ENCODE measurements around the gene CYB561D2.
A peak's percentile ranks its signal among the peaks of the same experiment; 100 is the strongest.
"Not testable (repeated sequence)": the region's sequence is repeated elsewhere in the genome, so short reads cannot be mapped to it uniquely, and the experiment has no call there.

Gene CYB561D2

DNA sequence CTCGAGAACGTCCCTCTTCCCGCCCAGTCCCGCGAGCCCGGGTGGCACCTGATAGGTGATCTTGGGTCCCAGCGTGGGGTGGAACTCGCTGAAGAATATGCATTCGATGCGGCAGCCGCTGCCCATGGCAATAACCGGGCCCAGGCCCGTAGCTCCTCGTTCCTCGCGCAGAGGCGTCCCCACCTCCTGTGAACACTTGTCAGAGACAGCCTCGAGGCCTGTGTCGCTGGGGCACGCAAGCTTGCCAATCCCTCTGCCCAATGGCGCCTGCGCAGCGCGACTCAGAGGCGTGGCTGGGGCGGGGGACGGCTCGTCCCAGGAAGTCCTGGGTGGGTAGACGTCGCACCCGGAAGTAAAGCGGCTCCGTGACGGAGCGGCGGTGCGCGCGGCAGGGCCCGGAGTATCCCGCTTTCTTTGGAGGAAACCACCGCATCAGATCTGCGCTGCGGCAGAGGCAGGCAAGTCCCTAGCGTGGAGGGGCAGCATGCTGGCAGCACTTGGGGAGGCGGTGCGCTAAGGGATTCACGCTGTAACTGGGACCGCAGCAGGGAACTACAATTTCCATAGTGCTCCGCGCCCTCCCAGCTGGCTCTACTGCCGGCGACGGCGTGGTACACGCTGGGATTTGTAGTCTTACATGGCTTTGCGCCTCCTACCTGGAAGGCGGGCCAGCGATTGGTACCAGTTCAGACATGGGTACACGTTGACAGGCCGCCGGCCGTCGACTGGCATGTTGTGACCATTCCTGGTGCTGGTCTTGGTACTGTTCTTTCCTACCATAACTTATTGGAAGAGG, at the start of gene CYB561D2, which contains the start of gene NPRL2:
Gene CYB561D2 (plus strand): TSS at position 336 of the 796 bp plus-strand sequence. CDS start 572 bp downstream, outside the sequence.
Gene NPRL2 (minus strand): TSS at position 249 of the 796 bp plus-strand sequence. CDS start 123 bp downstream, at position 126.
- DNase-seq (ENCODE audit: low read depth) = peak; percentile 93

- no peak for DNase-seq (ENCODE audit: low read depth)
Measured at GRCh38 chr3:50302095-50303012, 48.3 kb upstream of the CYB561D2 start.

GRCh38 chr3:50303013-50303815, 47.4 kb upstream of the CYB561D2 start, which contains the start of gene HYAL1:
HYAL1 (minus strand) TSS chr3:50303574; CDS start chr3:50302956, 618 bp downstream.
- DNase-seq (ENCODE audit: low read depth) = no peak

DNA sequence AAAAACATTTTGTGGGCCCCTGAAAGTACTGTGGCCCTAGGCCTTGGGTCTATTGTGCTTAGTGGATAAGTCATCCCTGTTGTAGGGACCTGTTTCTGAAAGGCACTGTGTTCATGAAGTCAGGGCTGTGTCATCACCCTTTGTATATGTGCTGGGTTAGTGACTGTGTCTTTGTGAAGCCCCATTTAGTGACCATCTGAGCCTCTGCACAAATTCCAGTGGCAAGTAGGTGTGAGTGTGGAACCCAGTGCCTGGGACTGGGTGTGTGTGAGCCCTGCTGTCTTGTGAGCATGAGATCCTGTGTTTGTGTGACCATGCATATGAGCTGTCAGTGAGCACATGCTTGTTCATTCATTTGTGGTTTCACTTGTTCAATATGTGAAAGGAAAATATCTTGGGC, 46.1 kb upstream of the CYB561D2 start:
- no peak for DNase-seq (ENCODE audit: low read depth)

DNA sequence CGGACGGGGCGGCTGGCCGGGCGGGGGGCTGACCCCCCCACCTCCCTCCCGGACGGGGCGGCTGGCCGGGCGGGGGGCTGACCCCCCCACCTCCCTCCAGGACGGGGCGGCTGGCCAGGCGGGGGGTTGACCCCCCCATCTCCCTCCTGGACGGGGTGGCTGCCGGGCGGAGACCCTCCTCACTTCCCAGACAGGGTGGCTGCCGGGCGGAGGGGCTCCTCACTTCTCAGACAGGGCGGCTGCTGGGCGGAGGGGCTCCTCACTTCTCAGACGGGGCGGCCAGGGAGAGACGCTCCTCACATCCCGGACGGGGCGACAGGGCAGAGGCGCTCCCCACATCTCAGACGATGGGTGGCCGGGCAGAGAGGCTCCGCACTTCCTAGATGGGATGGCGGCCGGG, 38.6 kb upstream of the CYB561D2 start:
- not testable (repeated sequence) for DNase-seq (ENCODE audit: low read depth)

DNA sequence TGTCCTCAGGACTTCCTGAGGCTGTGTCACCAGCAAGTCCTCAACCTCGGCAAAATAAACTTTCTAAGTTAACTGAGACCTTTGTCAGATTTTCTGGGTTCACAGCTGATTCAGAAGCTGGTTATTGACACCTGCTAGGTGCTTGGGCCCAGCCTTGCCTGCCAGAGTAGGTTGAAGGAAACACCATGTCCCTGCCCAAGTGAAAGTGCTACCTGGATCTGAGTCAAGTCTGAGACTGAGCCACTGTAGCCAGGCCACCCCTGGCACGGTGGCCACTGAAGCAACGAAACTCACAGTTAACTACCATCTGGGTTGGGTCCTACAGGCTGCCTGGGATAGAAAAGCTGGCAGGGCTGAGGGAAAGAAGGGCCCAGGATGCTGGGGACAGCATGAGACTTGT, 36.3 kb upstream of the CYB561D2 start:
- DNase-seq (ENCODE audit: low read depth) = no peak

DNA sequence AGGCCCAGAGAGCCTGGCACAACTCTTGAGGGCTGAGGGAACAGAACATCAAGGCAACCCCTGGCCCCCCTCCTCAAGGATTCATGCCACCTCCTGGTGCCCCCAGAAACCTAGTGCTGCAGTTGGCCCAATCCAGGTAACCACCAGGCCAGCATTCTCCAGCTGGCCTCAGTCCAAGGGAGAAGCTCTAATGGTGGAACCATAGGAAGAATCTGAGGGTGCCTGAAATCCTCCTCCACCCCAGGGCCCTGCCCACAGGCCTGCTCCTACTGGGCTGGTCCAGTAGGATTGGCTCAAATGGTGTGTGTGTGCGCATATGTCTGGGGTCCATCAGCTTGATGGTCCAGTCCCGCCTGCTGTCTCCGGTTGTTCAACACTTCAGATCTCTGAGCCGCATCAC, 35.8 kb upstream of the CYB561D2 start:
- DNase-seq (ENCODE audit: low read depth) = no peak

GRCh38 chr3:50316657-50317242, 33.9 kb upstream of the CYB561D2 start:
- peak; percentile 62 for DNase-seq (ENCODE audit: low read depth)

GRCh38 chr3:50317300-50317699, 33.4 kb upstream of the CYB561D2 start:
- DNase-seq (ENCODE audit: low read depth) = no peak

DNA sequence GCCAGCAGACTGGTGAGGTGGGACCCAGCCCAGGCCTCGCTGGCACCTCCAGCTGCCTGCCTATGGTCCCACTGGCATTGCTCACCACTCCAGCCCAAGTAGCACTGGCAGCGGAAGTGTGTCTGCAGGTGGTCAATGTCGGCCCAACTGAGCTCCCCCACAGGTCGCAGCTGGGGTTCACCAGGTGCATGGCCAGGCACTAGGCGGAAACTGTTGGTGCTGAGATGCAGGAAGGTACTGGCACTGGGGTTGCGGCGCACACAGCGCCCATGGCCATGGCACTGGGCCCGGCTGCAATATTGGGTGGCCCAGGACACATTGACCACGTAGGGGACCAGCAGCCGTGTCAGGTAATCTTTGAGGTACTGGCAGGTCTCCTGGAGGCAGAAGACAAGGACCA, 32.5 kb upstream of the CYB561D2 start:
- no peak for DNase-seq (ENCODE audit: low read depth)

- DNase-seq (ENCODE audit: low read depth) = no peak
Measured at GRCh38 chr3:50318615-50319014, 32.0 kb upstream of the CYB561D2 start.

DNA sequence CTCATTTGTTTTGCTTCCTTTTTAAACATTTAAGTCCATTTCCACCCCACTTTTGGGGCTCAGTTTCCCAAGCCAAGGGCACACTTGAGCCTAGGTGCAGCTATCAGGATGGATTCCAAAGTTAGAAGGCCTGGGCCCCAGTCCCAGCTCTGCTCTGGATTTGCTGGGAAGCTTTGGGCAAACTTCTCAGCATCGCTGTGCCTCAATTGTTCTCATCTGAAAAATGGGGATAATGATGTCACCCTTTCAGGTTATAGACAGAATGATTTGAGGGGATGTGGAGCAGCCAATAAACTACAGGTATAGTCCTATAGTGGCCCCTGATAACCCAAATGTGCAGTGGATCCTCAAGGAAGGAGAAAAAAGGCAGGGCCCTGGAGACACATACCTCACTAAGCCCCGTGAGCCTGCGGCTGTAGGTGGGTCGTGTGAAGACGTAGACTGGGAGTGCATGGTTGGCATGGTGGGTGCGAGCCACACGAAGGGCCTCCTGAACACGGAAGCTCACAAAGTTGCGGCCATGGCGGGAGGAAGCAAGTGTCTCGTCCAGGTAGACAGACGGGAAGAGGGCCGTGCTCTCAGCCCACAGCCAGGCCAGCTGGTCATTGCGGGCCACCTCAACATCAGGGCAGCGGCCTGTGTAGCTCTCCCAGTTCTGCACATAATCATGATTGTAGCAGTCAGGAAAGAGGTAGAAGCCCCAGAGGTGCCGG, 31.3 kb upstream of the CYB561D2 start:
- no peak for DNase-seq (ENCODE audit: low read depth)

GRCh38 chr3:50319894-50320625, 30.6 kb upstream of the CYB561D2 start:
- DNase-seq (ENCODE audit: low read depth) = no peak

DNA sequence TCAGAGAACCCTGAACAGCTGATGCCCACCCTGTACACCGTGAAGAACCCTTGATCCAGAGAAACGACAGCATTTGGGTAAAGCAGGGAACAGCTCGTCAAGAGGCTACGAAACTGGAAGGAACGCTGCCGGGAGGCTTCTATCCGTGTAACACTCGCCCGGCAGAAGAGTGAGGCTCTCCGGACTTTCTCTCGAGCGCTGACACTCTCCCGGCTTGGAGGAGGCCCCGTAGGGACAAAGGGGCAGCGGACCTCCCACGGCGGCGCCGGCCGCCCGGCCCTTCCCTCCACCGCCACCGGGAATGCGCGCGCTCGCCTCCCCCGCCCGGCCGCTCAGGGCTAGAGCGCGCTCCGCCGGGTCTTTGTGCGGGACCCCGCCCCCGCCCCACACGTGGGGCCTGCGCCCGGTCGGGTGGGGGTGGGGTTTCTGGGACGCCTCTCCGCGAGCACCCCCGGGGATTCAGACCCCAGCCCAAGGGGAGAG, 29.8 kb upstream of the CYB561D2 start:
- peak; percentile 66 for DNase-seq (ENCODE audit: low read depth)

GRCh38 chr3:50321336-50322114, 29.1 kb upstream of the CYB561D2 start:
- DNase-seq (ENCODE audit: low read depth) = peak; percentile 91

- no peak for DNase-seq (ENCODE audit: low read depth)
Measured at GRCh38 chr3:50322115-50322385, 28.6 kb upstream of the CYB561D2 start.

GRCh38 chr3:50322386-50323091, 28.1 kb upstream of the CYB561D2 start, which contains the start of gene HYAL2:
HYAL2 (minus strand) TSS chr3:50322745; CDS start chr3:50320489, 2,256 bp downstream.
- no peak for DNase-seq (ENCODE audit: low read depth)

DNA sequence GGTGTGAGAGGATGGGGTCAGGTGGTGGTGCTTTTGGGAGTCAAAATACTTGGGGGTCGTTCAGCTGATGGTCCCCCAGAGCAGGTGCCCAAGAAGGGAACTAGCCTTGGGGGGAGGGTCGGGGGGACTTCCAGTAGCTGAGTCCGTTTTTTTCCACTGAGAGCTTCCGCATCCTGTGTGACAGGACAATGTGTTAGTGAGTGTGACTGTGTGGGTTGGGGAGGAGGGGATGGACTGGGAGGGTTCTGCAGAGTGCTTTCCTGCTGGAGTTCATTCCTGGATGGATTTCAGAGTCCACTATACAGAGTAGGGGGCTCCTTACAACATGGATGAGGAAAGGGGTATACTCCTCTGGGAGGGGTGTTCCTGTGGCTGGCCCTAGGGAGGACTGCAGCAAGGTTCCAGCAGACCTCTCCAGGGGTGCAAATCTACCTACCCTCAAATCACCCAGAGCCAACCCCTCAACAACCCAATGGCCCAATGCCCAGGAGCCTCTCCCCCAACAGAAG, 27.5 kb upstream of the CYB561D2 start:
- no peak for DNase-seq (ENCODE audit: low read depth)
